ENCODE results near the gene COPB2.
A peak's percentile ranks its signal among the peaks of the same experiment; 100 is the strongest.

Gene COPB2

GRCh38 chr3:139355476-139355875 is 34.0 kb downstream of the COPB2 start:
- Histone ChIP-seq H3K27ac (ENCODE audit: low read depth in 2 of 2, low read length in 2 of 2) (no peak overlapping the region), H3K36me3 (ENCODE audit: control insufficient read depth in 2 of 2, insufficient read depth in 2 of 2, low read length in 2 of 2) (peaks cover 78 to 83% of the 10 kb centered on the region in 2 donors)

GRCh38 chr3:139354661-139355060 is 34.8 kb downstream of the COPB2 start:
- Histone ChIP-seq H3K4me3 (ENCODE audit: low read length in 2 of 2) (no peak overlapping the region), H3K36me3 (ENCODE audit: control insufficient read depth in 2 of 2, insufficient read depth in 2 of 2, low read length in 2 of 2) (peaks cover 77 to 80% of the 10 kb centered on the region in 2 donors), H3K27ac (ENCODE audit: low read depth in 2 of 2, low read length in 2 of 2) (no peak overlapping the region)

More at GRCh38 chr3:139355476-139355875, 34.0 kb downstream of the COPB2 start:
- Histone ChIP-seq H3K4me3 (ENCODE audit: low read length in 2 of 2) (no peak overlapping the region), H3K9ac (ENCODE audit: low read depth in 1 of 2, low read length in 2 of 2) (no peak overlapping the region), H3K27me3 (ENCODE audit: control insufficient read depth in 2 of 2, insufficient read depth in 2 of 2, low read length in 2 of 2) (no peaks in the 10 kb centered on the region), H3K9me3 (ENCODE audit: control insufficient read depth in 2 of 2, low read length in 2 of 2) (no peaks in the 10 kb centered on the region), H3K4me1 (ENCODE audit: control insufficient read depth in 2 of 2, insufficient read depth in 2 of 2, low read length in 2 of 2) (no peaks in the 10 kb centered on the region)

GRCh38 chr3:139353920-139354556 is 35.4 kb downstream of the COPB2 start:
- H3K9ac ChIP-seq (ENCODE audit: low read depth in 1 of 2, low read length in 2 of 2), result no peak overlapping the region
- no peak overlapping the region for H3K27ac ChIP-seq (ENCODE audit: low read depth in 2 of 2, low read length in 2 of 2)
- no peaks in the 10 kb centered on the region for H3K9me3 ChIP-seq (ENCODE audit: control insufficient read depth in 2 of 2, low read length in 2 of 2)
- H3K36me3 ChIP-seq (ENCODE audit: control insufficient read depth in 2 of 2, insufficient read depth in 2 of 2, low read length in 2 of 2), result peaks cover 77 to 80% of the 10 kb centered on the region in 2 donors
- H3K4me3 ChIP-seq (ENCODE audit: low read length in 2 of 2), result no peak overlapping the region
- no peaks in the 10 kb centered on the region for H3K27me3 ChIP-seq (ENCODE audit: control insufficient read depth in 2 of 2, insufficient read depth in 2 of 2, low read length in 2 of 2)
- no peaks in the 10 kb centered on the region for H3K4me1 ChIP-seq (ENCODE audit: control insufficient read depth in 2 of 2, insufficient read depth in 2 of 2, low read length in 2 of 2)

More at GRCh38 chr3:139354661-139355060, 34.8 kb downstream of the COPB2 start:
- Histone ChIP-seq H3K9me3 (ENCODE audit: control insufficient read depth in 2 of 2, low read length in 2 of 2) (no peaks in the 10 kb centered on the region), H3K27me3 (ENCODE audit: control insufficient read depth in 2 of 2, insufficient read depth in 2 of 2, low read length in 2 of 2) (no peaks in the 10 kb centered on the region), H3K9ac (ENCODE audit: low read depth in 1 of 2, low read length in 2 of 2) (no peak overlapping the region), H3K4me1 (ENCODE audit: control insufficient read depth in 2 of 2, insufficient read depth in 2 of 2, low read length in 2 of 2) (no peaks in the 10 kb centered on the region)

GRCh38 chr3:139346771-139347170 is 42.7 kb downstream of the COPB2 start:
- Histone ChIP-seq H3K4me1 (ENCODE audit: control insufficient read depth in 2 of 2, insufficient read depth in 2 of 2, low read length in 2 of 2) (peaks cover 9 to 12% of the 10 kb centered on the region in 2 donors), H3K9me3 (ENCODE audit: control insufficient read depth in 2 of 2, low read length in 2 of 2) (no peaks in the 10 kb centered on the region), H3K9ac (ENCODE audit: low read depth in 1 of 2, low read length in 2 of 2) (no peak overlapping the region), H3K27ac (ENCODE audit: low read depth in 2 of 2, low read length in 2 of 2) (no peak overlapping the region), H3K36me3 (ENCODE audit: control insufficient read depth in 2 of 2, insufficient read depth in 2 of 2, low read length in 2 of 2) (peaks cover 39 to 46% of the 10 kb centered on the region in 2 donors), H3K4me3 (ENCODE audit: low read length in 2 of 2) (no peak overlapping the region), H3K27me3 (ENCODE audit: control insufficient read depth in 2 of 2, insufficient read depth in 2 of 2, low read length in 2 of 2) (no peaks in the 10 kb centered on the region)

GRCh38 chr3:139343895-139344856 is 45.3 kb downstream of the COPB2 start, which contains the start of gene MRPS22:
Gene MRPS22, plus strand, starts transcription at chr3:139344020. Its CDS starts 7 bp downstream, at chr3:139344027.
- Histone ChIP-seq H3K4me3 (ENCODE audit: low read length in 2 of 2) (peak within 1 kb of the TSS; percentile 81 to 94), H3K9me3 (ENCODE audit: control insufficient read depth in 2 of 2, low read length in 2 of 2) (no peaks in the 10 kb centered on the region), H3K9ac (ENCODE audit: low read depth in 1 of 2, low read length in 2 of 2) (peak within 1 kb of the TSS; percentile 89 to 90), H3K27ac (ENCODE audit: low read depth in 2 of 2, low read length in 2 of 2) (peak within 1 kb of the TSS; percentile 91), H3K27me3 (ENCODE audit: control insufficient read depth in 2 of 2, insufficient read depth in 2 of 2, low read length in 2 of 2) (peaks cover 0 to 5% of the 10 kb centered on the region in 2 donors), H3K36me3 (ENCODE audit: control insufficient read depth in 2 of 2, insufficient read depth in 2 of 2, low read length in 2 of 2) (peaks cover 18 to 24% of the 10 kb centered on the region in 2 donors), H3K4me1 (ENCODE audit: control insufficient read depth in 2 of 2, insufficient read depth in 2 of 2, low read length in 2 of 2) (peaks cover 9 to 12% of the 10 kb centered on the region in 2 donors)

- Histone ChIP-seq H3K4me3 (ENCODE audit: low read length in 2 of 2) (no peak overlapping the region), H3K27me3 (ENCODE audit: control insufficient read depth in 2 of 2, insufficient read depth in 2 of 2, low read length in 2 of 2) (peaks cover 0 to 5% of the 10 kb centered on the region in 2 donors), H3K4me1 (ENCODE audit: control insufficient read depth in 2 of 2, insufficient read depth in 2 of 2, low read length in 2 of 2) (peaks cover 9 to 12% of the 10 kb centered on the region in 2 donors), H3K36me3 (ENCODE audit: control insufficient read depth in 2 of 2, insufficient read depth in 2 of 2, low read length in 2 of 2) (peaks cover 0 to 6% of the 10 kb centered on the region in 2 donors), H3K9me3 (ENCODE audit: control insufficient read depth in 2 of 2, low read length in 2 of 2) (no peaks in the 10 kb centered on the region), H3K9ac (ENCODE audit: low read depth in 1 of 2, low read length in 2 of 2) (no peak overlapping the region), H3K27ac (ENCODE audit: low read depth in 2 of 2, low read length in 2 of 2) (no peak overlapping the region)
These were observed 47.4 kb downstream of the COPB2 start for GRCh38 chr3:139342054-139342453.

- Histone ChIP-seq H3K4me1 (ENCODE audit: control insufficient read depth in 2 of 2, insufficient read depth in 2 of 2, low read length in 2 of 2) (peaks cover 9% of the 10 kb centered on the region in 2 donors), H3K27ac (ENCODE audit: low read depth in 2 of 2, low read length in 2 of 2) (no peak overlapping the region), H3K27me3 (ENCODE audit: control insufficient read depth in 2 of 2, insufficient read depth in 2 of 2, low read length in 2 of 2) (peaks cover 0 to 5% of the 10 kb centered on the region in 2 donors), H3K4me3 (ENCODE audit: low read length in 2 of 2) (no peak overlapping the region), H3K9ac (ENCODE audit: low read depth in 1 of 2, low read length in 2 of 2) (no peak overlapping the region), H3K9me3 (ENCODE audit: control insufficient read depth in 2 of 2, low read length in 2 of 2) (no peaks in the 10 kb centered on the region), H3K36me3 (ENCODE audit: control insufficient read depth in 2 of 2, insufficient read depth in 2 of 2, low read length in 2 of 2) (no peaks in the 10 kb centered on the region)
These were observed 48.7 kb downstream of the COPB2 start for GRCh38 chr3:139340784-139341183.

GRCh38 chr3:139339219-139339906 is 50.1 kb downstream of the COPB2 start:
- Histone ChIP-seq H3K36me3 (ENCODE audit: control insufficient read depth in 2 of 2, insufficient read depth in 2 of 2, low read length in 2 of 2) (no peaks in the 10 kb centered on the region), H3K4me1 (ENCODE audit: control insufficient read depth in 2 of 2, insufficient read depth in 2 of 2, low read length in 2 of 2) (peaks cover under 1 to 1% of the 10 kb centered on the region in 2 donors), H3K4me3 (ENCODE audit: low read length in 2 of 2) (no peak overlapping the region), H3K27ac (ENCODE audit: low read depth in 2 of 2, low read length in 2 of 2) (no peak overlapping the region), H3K27me3 (ENCODE audit: control insufficient read depth in 2 of 2, insufficient read depth in 2 of 2, low read length in 2 of 2) (peaks cover 0 to 5% of the 10 kb centered on the region in 2 donors), H3K9ac (ENCODE audit: low read depth in 1 of 2, low read length in 2 of 2) (no peak overlapping the region), H3K9me3 (ENCODE audit: control insufficient read depth in 2 of 2, low read length in 2 of 2) (no peaks in the 10 kb centered on the region)

GRCh38 chr3:139338405-139338804 is 51.0 kb downstream of the COPB2 start:
- peaks cover 0 to 5% of the 10 kb centered on the region in 2 donors for H3K27me3 ChIP-seq (ENCODE audit: control insufficient read depth in 2 of 2, insufficient read depth in 2 of 2, low read length in 2 of 2)
- H3K36me3 ChIP-seq (ENCODE audit: control insufficient read depth in 2 of 2, insufficient read depth in 2 of 2, low read length in 2 of 2), result no peaks in the 10 kb centered on the region
- H3K9ac ChIP-seq (ENCODE audit: low read depth in 1 of 2, low read length in 2 of 2), result no peak overlapping the region
- H3K27ac ChIP-seq (ENCODE audit: low read depth in 2 of 2, low read length in 2 of 2), result no peak overlapping the region
- no peak overlapping the region for H3K4me3 ChIP-seq (ENCODE audit: low read length in 2 of 2)
- no peaks in the 10 kb centered on the region for H3K4me1 ChIP-seq (ENCODE audit: control insufficient read depth in 2 of 2, insufficient read depth in 2 of 2, low read length in 2 of 2)
- H3K9me3 ChIP-seq (ENCODE audit: control insufficient read depth in 2 of 2, low read length in 2 of 2), result no peaks in the 10 kb centered on the region
